ENCODE data around the gene RPS6KA2. TPM values are rescaled to one million over a fixed set of nuclear protein-coding genes. Genes with fewer than 3 reads are reported as not detected.

Gene RPS6KA2
- polyA plus RNA-seq (2012; ENCODE audit: insufficient read depth, insufficient read length) = 4.5 TPM

- DNase-seq (ENCODE audit: low read depth, low spot score) = peak; percentile 98
- H3K4me3 ChIP-seq (ENCODE audit: low read length) = peak within 1 kb of the TSS; percentile 67
Observed at GRCh38 chr6:166627033-166627874, at the start of gene RPS6KA2. Gene RPS6KA2, minus strand, starts transcription at chr6:166627251. Its CDS starts 232 bp downstream, at chr6:166627019.

DNA sequence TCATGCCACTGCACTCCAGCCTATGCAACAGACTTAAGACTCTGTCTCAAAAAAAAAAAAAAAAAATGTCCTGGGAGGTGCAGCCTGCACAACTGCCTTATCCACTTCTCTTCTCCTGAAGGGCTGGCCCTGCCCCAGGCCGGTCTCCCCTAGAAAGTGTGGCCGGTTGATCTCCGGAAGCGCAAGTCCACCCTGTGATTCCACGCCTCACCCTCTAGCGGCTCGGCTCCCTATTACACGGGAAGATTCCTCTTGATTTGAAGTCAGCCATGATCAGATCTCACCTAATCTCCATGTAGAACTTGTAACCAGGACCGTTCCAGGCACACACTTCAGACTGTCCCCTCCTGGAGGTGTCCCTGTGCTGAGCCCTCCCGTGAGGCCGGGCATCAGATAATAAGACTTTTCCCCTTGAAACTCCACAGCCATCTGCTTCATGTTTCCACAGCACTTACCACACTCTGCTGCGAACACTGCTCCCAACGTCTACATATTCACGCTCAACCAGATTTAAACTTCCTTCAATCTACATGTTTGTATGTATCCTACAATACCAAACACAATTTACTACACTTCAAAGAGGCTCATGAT is 49.3 kb upstream of the RPS6KA2 start:
- DNase-seq (ENCODE audit: low read depth, low spot score) = no peak
- H3K4me3 ChIP-seq (ENCODE audit: low read length) = no peak overlapping the region

DNA sequence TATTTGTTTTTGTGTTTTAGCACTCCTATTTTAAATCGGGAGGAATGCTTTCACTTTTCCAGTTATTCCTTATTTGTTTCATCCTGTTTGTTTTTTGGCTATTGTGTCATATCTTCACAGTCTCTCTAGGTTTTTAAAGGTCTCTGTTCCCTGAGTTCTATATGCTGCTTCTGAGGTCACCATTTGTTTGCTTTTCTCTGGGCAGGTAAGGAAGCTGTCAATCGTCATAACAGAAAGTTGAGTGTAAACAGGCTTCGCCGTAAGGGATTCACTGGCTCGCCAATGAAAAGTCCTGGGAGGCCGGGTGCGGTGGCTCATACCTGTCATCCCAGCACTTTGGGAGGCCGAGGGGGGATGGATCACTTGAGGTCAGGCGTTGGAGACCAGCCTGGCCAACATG is 48.7 kb upstream of the RPS6KA2 start:
- DNase-seq (ENCODE audit: low read depth, low spot score) = no peak
- H3K4me3 ChIP-seq (ENCODE audit: low read length) = no peak overlapping the region

- no peak overlapping the region for H3K4me3 ChIP-seq (ENCODE audit: low read length)
- no peak for DNase-seq (ENCODE audit: low read depth, low spot score)
Observed at GRCh38 chr6:166673309-166673708, 46.3 kb upstream of the RPS6KA2 start.

GRCh38 chr6:166672624-166673206 is 45.7 kb upstream of the RPS6KA2 start:
- DNase-seq (ENCODE audit: low read depth, low spot score) = no peak
- H3K4me3 ChIP-seq (ENCODE audit: low read length) = no peak overlapping the region

DNA sequence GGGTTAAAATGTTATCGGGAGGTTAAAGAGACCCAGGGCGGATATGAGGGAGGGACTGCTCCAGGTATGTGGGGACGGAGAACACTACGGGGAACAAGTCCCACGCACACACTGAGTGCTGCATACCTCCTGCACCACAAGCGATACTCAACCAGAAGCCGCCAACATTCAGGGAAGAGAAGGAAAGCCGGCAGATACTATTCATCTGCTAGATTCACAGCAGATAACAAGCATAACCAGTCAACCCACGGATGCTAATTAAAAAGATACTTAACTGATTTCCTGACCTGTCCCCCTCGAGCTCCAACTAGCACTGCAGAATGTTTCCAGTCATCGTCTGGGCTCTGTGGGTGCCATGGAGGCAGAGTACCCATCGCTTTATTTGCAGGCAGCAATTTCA is 45.1 kb upstream of the RPS6KA2 start:
- DNase-seq (ENCODE audit: low read depth, low spot score) = no peak
- H3K4me3 ChIP-seq (ENCODE audit: low read length) = no peak overlapping the region

DNA sequence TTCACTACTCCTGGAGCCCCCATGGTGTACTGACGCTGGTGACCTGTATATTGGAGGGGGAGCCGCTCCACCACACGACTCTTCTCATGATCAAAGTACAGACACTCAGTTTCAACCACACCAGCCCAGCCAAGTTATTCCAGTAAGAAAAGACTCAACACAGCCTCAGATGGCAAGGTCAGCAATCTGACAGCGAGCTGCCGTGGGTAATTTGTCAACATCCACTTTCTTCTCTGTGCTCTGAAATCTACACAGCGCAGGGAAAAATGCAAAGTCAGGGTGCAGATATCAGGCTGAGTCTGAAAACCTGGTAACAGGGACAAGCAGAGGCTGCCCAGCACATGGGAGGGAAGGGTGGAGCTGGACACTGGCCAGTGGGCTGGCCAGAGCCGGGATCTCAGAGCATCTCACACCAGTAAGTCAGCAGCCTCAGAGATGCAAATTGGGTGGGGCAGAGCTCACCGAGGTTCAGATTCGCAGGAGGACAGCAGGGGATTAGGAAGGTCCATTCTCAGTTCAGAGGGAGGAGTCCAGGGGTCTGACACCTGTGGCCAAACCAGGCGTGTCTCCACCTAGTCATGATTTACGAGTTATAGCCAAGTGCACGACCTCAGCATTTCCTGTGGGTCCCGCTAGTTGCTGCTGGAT is 44.5 kb upstream of the RPS6KA2 start:
- no peak for DNase-seq (ENCODE audit: low read depth, low spot score)
- no peak overlapping the region for H3K4me3 ChIP-seq (ENCODE audit: low read length)

DNA sequence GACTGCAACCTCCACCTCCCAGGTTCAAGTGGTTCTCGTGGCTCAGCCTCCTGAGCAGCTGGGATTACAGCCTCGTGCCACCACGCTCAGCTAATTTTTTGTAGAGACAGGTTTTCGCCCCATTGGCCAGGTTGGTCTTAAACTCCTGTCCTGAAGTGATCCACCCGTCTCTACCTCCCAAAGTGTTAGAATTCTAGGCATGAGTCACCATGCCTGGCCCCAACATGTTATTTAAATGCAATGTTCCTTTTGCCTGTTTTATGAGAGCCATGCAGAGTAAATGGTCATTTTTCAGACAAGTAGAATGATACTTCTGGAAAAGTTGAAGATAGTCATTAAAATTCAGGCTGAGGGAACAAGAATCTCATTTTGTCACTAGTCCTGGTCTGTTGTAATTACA is 43.8 kb upstream of the RPS6KA2 start:
- DNase-seq (ENCODE audit: low read depth, low spot score) = no peak
- no peak overlapping the region for H3K4me3 ChIP-seq (ENCODE audit: low read length)

DNA sequence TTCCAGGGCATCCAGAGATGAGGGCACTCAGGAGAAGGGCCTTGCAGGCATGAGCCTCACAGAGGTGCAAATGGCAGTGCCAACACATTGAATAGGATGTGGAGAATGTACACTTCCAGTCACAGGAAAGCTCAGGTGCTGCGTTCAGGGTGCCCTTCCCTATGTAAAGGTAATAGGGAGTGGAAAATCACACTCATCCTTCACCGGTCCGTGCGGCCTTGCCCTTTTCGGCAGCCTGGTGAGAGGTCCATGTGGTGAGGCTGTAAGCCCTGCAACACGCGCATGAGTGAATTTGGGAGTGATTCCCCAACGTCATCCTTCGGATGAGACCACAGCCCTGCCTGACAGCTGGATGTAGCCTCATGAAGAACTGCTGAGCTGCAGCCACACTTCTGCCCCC is 43.0 kb upstream of the RPS6KA2 start:
- no peak for DNase-seq (ENCODE audit: low read depth, low spot score)
- H3K4me3 ChIP-seq (ENCODE audit: low read length) = no peak overlapping the region

DNA sequence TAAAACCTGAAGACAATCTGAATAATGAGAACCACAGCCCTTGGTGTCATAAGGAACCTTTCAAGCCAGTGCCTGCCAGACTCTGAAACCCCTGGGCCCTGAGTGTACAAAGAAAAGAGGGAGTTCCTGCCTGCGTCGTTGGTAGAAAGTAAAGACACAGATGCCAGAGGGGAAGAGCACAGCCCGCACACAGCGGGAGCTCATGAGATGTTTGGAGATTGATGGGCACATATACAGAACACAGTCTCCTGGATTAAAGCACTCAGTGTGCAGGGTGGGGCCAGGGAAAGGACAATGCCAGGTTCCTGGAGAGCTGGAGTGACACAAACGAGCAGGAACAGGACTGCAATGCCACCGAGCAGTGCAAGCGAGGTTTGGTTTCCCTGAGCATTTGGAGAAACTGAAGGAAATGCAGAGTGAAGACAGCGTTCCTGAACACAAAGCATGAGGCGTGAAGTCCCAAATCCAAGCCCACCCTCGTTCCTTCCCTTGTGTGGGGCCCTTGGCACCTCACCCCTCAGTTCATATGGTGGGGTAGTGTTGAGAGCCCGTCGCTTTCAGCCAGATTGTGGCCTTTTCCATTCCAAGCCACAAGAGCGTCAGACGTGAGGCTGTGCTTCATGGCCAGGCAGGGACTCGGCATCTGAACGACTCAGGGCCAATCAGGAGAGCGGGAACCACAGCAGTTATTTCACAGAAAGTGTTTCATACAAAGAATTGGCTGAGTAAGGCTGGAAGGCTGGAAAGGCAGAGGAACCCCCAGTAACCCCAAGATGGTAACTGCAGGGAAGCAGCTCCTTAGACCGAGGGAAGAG is 41.0 kb upstream of the RPS6KA2 start:
- no peak overlapping the region for H3K4me3 ChIP-seq (ENCODE audit: low read length)
- no peak for DNase-seq (ENCODE audit: low read depth, low spot score)

DNA sequence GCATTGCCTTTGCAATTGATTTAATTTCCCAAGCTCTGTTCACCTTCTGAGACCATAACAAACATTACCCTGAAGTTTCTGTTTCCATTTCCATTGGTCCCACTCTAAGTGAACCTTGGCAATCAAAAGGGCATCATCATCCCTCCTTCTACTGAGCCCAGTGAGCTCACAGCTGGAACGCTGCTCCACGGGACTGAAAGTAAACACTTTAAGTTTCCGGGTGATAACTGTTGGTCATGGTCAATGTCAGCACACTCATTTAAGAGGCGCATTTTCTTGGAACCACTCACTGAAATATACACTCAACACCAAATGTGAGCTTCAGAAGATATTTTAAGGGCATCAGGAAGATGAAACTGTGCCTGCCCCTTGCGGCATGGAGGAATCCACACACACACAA is 37.1 kb upstream of the RPS6KA2 start:
- no peak for DNase-seq (ENCODE audit: low read depth, low spot score)
- H3K4me3 ChIP-seq (ENCODE audit: low read length) = no peak overlapping the region

- DNase-seq (ENCODE audit: low read depth, low spot score) = no peak
Observed at GRCh38 chr6:166663568-166663967, 36.5 kb upstream of the RPS6KA2 start.

DNA sequence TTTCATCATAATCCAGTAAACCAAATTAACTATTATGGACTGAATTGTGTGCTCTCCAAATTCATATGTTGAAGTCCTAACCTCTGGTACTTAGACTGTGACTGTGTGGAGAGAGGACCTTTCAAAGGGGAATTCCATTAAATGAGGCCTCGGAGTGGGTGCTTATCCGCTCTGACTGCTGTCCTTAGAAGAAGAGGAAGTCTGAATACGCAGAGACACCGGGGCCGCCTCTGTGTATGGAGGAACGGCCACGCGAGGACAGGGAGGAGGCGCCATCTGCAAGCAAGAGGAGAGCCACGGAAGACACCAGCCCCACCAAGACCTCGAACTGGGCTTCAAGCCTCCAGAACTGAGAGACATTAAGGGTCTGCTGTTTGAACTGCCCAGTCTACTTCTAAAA is 35.6 kb upstream of the RPS6KA2 start:
- DNase-seq (ENCODE audit: low read depth, low spot score) = no peak
- H3K4me3 ChIP-seq (ENCODE audit: low read length) = no peak overlapping the region

More at GRCh38 chr6:166663568-166663967, 36.5 kb upstream of the RPS6KA2 start:
- H3K4me3 ChIP-seq (ENCODE audit: low read length) = no peak overlapping the region

DNA sequence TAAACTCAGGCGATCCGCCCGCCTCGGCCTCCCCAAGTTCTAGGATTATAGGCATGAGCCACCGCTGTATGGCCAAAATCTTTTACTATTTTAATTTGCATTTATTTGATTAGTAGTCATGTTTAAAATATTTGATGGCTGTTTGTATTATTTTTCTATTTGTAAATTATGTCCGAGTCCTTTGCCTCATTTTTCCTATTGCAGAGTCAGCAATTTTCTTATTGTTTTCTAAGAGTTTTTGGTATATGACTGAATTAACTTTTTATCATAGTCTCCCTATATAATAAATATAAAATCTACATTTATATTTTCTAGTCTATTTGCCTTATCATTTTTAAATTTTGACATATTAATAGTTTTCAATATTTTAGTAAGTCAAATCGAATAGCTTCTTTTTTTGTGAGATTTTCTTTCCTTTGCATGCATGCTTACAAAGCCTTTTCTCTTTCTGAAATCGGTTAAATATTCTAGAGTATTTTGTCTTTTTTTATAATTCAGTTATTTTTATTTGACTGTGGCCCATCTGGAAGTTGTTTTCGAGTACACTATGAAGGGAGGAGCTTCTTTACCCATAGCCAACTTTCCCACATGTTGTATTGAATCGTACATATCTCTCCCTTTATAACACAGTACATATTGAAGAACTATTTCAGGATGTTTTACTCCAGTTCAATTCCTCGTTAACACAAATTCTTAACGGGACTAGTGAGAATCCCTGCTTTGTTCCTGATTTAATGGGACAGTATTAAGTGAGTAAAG is 34.5 kb upstream of the RPS6KA2 start:
- no peak overlapping the region for H3K4me3 ChIP-seq (ENCODE audit: low read length)

DNA sequence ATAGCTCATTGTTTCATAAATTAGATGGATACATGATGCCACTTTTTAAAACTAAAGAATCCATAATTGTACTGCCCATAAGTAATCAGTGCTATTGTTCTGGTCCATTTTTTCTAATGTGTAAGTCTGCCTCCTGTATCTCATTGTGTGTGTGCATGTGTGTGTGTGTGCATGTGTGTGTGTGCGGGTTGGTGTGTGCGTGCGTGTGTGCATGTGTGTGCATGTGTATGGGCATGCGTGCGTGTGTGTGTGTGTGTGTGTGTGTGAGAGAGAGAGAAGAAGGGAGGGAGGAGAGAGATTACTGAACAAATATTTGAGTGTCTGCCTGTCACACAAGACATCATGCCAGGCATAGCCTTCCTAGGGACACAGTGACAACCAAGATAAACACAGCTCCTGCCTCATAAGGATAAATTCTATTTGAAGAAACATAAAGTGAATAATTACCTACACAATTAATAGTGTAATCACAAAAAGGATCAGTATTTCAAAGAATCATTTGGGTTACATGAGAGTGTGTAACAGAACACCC is 33.2 kb upstream of the RPS6KA2 start:
- no peak overlapping the region for H3K4me3 ChIP-seq (ENCODE audit: low read length)
- DNase-seq (ENCODE audit: low read depth, low spot score) = no peak

More for the DNA sequence above, 34.5 kb upstream of the RPS6KA2 start:
- DNase-seq (ENCODE audit: low read depth, low spot score) = no peak

DNA sequence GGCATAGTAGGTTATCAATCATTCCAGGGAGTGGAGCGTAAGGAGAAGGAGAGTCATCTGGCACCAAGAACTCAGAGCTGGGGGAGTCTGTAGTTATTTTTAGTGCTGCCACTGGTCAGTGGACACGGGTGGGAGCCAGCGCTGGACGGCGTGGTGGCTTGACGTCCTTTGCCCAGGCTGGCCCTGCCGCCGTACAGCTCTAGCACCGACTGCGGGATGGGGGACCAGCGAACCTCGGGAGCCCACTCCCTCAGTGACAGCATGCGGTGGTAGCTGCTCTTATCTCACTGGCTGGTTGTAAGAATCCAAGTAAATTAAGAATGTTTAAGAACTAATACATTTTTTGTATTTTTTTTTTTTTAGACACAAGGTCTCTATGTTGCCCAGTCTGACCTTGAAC is 32.5 kb upstream of the RPS6KA2 start:
- no peak overlapping the region for H3K4me3 ChIP-seq (ENCODE audit: low read length)
- DNase-seq (ENCODE audit: low read depth, low spot score) = no peak

- no peak for DNase-seq (ENCODE audit: low read depth, low spot score)
- H3K4me3 ChIP-seq (ENCODE audit: low read length) = no peak overlapping the region
Observed at GRCh38 chr6:166658792-166659150, 31.7 kb upstream of the RPS6KA2 start.

DNA sequence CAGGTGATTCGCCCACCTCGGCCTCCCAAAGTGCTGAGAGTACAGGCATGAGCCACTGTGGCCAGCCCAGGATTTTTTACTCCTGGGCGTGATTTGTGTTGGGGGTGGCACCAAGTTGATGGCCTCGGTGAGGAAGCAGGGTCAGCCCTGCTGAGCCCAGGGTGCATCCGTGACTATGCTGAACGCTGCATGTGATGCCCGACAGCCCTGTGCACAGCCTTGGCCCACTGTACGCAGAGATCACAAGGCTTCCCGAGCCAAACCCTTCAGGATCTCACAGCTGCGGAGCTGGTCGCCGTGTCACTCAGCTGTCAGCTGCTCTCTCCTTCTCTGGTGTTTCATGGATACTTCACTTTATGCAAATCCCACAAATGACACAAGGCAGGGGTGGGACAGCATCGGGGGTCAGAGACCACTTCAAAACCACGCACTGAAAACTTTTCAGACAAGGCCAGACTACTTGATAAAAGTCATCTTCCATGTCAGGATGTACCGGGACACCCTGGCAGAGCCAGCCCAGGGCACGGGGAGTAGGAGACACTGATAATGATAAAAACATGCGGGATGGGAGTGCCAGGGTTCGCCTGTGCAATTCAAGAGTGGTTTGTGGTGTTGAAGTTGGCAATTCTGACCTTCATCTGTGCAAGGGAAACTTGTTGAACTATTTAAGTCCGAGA is 31.2 kb upstream of the RPS6KA2 start:
- H3K4me3 ChIP-seq (ENCODE audit: low read length) = no peak overlapping the region
- DNase-seq (ENCODE audit: low read depth, low spot score) = no peak

Data from Jurkat, Clone E6-1 (cell line).